IPS DF 6.9 (cell line): Measurements from ENCODE around the gene UTS2R.

Source experiments
- DNase-seq: peaks from one replicate; pipeline ENCODE4 v3.0.0-alpha.2; 2013; ENCODE audit warnings: low read depth, low spot score
- H3K27ac ChIP-seq: one replicate; pipeline ENCODE4 v1.5.1; 2013; ENCODE audit warnings: low read length, control low read depth
- H3K27me3 ChIP-seq: 2 replicates; pipeline ENCODE4 v1.6.1; 2013; ENCODE audit warnings: mild to moderate bottlenecking, low read length; ENCODE audit not compliant: control insufficient read depth, insufficient read depth
- H3K36me3 ChIP-seq: 2 replicates; pipeline ENCODE4 v1.6.1; 2013; ENCODE audit warnings: low read length; ENCODE audit not compliant: control insufficient read depth, insufficient read depth
- H3K4me1 ChIP-seq: 2 replicates; pipeline ENCODE4 v1.6.1; 2013; ENCODE audit warnings: low read length; ENCODE audit not compliant: control insufficient read depth, insufficient read depth
- H3K4me3 ChIP-seq: 2 replicates; pipeline ENCODE4 v1.5.1; 2013; ENCODE audit warnings: mild to moderate bottlenecking, low read length
- H3K9me3 ChIP-seq: 2 replicates; pipeline ENCODE4 v1.6.1; 2013; ENCODE audit warnings: low read length, inconsistent platforms; ENCODE audit not compliant: control insufficient read depth, insufficient read depth
- WGBS: extraction: QIAGEN DNeasy Blood & Tissue Kit; methylation state at CpG from one replicate; pipeline ENCODE4 v1.1.7; 2013; ENCODE audit warnings: mixed read lengths, missing lambda C conversion rate; ENCODE audit not compliant: insufficient read length, insufficient coverage; 5-methylcytosine and 5-hydroxymethylcytosine counted together

Gene UTS2R

GRCh38 chr17:82334622-82335394 lies 36.8 kb upstream of the UTS2R start:
- Histone ChIP-seq H3K36me3 (no peaks in the 10 kb centered on the region), H3K9me3 (no peaks in the 10 kb centered on the region), H3K4me3 (no peak overlapping the region), H3K27ac (no peak overlapping the region), H3K27me3 (peaks cover 26% of the 10 kb centered on the region), H3K4me1 (peaks cover 9% of the 10 kb centered on the region)
- DNase-seq = no peak
- WGBS = no CpG with 5 or more reads among the region's 16 CpGs

DNA sequence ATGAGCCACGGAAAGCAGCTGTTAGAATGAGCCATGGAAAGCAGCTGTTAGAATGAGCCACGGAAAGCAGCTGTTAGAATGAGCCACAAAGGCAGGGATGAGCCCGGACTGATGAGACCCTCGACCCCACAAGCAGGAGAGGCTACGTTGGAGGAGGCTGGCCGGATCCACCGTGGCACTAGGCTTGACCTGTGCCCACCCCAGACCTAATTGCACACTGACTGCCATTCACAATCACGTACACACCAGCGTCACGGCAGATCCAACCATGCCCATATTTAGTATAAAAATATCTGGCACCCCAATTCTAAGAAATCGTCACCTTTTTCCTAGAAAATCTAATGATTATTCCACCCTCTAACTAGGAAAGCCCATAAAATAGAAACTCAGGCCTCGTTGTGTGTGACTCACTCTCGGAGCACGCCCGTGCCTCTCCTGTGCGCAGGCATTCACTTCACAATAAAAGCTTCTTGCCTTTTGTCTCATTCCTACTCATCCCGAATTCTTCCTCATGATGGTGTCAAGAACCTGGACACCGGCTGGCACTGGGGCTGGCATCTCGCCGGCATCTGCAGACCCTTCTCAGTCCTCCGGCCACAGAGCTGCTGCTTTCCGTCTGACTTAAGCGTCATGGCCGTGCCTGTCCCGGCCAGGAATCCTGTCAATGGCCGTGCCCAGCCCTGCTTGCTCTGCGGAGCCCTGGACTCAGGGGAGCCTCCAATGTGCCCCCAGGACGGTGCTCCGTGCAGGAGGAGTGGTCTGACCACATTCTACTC lies 32.5 kb upstream of the UTS2R start:
- Histone ChIP-seq H3K36me3 (no peaks in the 10 kb centered on the region; the same call in 1 of the 2 replicates), H3K27ac (no peak overlapping the region), H3K4me3 (no peak overlapping the region), H3K4me1 (peaks cover 4% of the 10 kb centered on the region), H3K9me3 (no peaks in the 10 kb centered on the region), H3K27me3 (peaks cover 12% of the 10 kb centered on the region)
- DNase-seq = no peak
- no CpG with 5 or more reads among the region's 29 CpGs for WGBS

GRCh38 chr17:82339634-82340580 lies 31.7 kb upstream of the UTS2R start:
- peaks cover 4% of the 10 kb centered on the region for H3K4me1 ChIP-seq
- WGBS = no CpG with 5 or more reads among the region's 10 CpGs
- no peak overlapping the region for H3K27ac ChIP-seq
- H3K36me3 ChIP-seq = no peaks in the 10 kb centered on the region; the same call in 1 of the 2 replicates
- no peaks in the 10 kb centered on the region for H3K9me3 ChIP-seq
- peaks cover 4% of the 10 kb centered on the region; the same call in 1 of the 2 replicates for H3K27me3 ChIP-seq
- no peak for DNase-seq
- no peak overlapping the region for H3K4me3 ChIP-seq

GRCh38 chr17:82342361-82343079 lies 29.0 kb upstream of the UTS2R start:
- no peak for DNase-seq
- Histone ChIP-seq H3K4me3 (no peak overlapping the region), H3K36me3 (no peaks in the 10 kb centered on the region; the same call in 1 of the 2 replicates), H3K9me3 (no peaks in the 10 kb centered on the region), H3K27me3 (no peaks in the 10 kb centered on the region), H3K4me1 (peaks cover 2% of the 10 kb centered on the region; the same call in 1 of the 2 replicates), H3K27ac (no peak overlapping the region)
- no CpG with 5 or more reads among the region's 28 CpGs for WGBS

GRCh38 chr17:82343560-82343959 lies 28.0 kb upstream of the UTS2R start:
- no peak for DNase-seq

GRCh38 chr17:82344175-82344907 lies 27.2 kb upstream of the UTS2R start:
- peaks cover 1% of the 10 kb centered on the region; the same call in 1 of the 2 replicates for H3K4me1 ChIP-seq
- no peak overlapping the region for H3K27ac ChIP-seq
- no peak overlapping the region for H3K4me3 ChIP-seq
- H3K9me3 ChIP-seq = no peaks in the 10 kb centered on the region
- H3K27me3 ChIP-seq = no peaks in the 10 kb centered on the region
- WGBS = no CpG with 5 or more reads among the region's 24 CpGs
- H3K36me3 ChIP-seq = no peaks in the 10 kb centered on the region; the same call in 1 of the 2 replicates
- DNase-seq = no peak

More at GRCh38 chr17:82343560-82343959, 28.0 kb upstream of the UTS2R start:
- no peaks in the 10 kb centered on the region for H3K27me3 ChIP-seq
- H3K4me1 ChIP-seq = peaks cover 2% of the 10 kb centered on the region; the same call in 1 of the 2 replicates
- no peaks in the 10 kb centered on the region for H3K9me3 ChIP-seq
- H3K36me3 ChIP-seq = no peaks in the 10 kb centered on the region; the same call in 1 of the 2 replicates
- no peak overlapping the region for H3K4me3 ChIP-seq
- no peak overlapping the region for H3K27ac ChIP-seq
- WGBS = no CpG with 5 or more reads among the region's 5 CpGs

DNA sequence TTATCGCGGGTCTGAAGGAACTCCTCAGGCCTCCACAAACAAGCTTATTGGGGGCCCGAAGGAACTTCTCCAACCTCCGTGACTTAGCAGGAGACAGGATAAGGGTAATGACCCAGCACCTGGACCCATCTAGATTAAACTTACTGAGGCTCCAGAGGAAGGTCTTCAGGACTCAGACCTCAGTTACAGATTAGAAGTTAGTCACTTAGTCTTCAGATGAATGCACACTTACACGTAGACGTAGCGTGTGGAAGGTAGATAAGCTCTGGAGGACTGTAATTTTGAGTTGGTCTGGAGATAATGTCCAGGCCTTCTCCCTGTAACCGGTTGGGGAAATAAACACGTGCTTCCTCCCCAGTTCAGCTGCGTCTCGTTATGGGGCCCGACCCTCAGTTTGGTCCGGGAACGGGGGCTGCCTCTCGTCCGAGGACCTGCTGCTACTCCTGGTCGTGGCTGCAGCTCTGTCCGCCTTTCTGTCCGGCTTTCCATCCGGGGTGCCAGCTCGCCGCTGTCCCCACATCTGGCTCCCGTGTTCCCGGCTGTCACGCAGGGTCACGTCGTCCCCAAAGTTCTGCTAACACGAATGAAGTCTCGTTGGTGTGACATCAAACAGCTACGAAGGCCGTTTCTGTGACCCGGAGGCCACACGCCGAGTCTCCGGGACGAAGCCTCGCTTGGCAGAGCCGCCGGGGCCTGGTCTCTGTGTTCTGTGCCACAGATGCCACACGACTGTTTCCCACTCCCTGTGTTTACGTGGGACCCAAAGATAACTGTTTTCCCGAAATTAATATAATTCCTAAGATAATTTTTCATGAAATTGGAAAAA lies 26.2 kb upstream of the UTS2R start:
- Histone ChIP-seq H3K27me3 (no peaks in the 10 kb centered on the region), H3K9me3 (no peaks in the 10 kb centered on the region), H3K4me1 (no peaks in the 10 kb centered on the region), H3K4me3 (no peak overlapping the region), H3K36me3 (no peaks in the 10 kb centered on the region; the same call in 1 of the 2 replicates), H3K27ac (no peak overlapping the region)
- no CpG with 5 or more reads among the region's 42 CpGs for WGBS
- DNase-seq = no peak

- H3K27ac ChIP-seq = no peak overlapping the region
- H3K4me3 ChIP-seq = no peak overlapping the region
- H3K4me1 ChIP-seq = no peaks in the 10 kb centered on the region
- DNase-seq = no peak
- H3K27me3 ChIP-seq = no peaks in the 10 kb centered on the region
- no CpG with 5 or more reads among the region's 28 CpGs for WGBS
- no peaks in the 10 kb centered on the region for H3K9me3 ChIP-seq
- no peaks in the 10 kb centered on the region; the same call in 1 of the 2 replicates for H3K36me3 ChIP-seq
These were observed 24.9 kb upstream of the UTS2R start for GRCh38 chr17:82346342-82347300.
